ENCODE measurements around the gene DNAH12.

Gene DNAH12

GRCh38 chr3:57252404-57252803 is 291.7 kb downstream of the DNAH12 start:
- no peak for TF ChIP-seq CTCF (IDR thresholded peaks at IDR 0.05)
- H3K27ac ChIP-seq = no peak overlapping the region
- H3K4me3 ChIP-seq = no peak overlapping the region
- no peak for DNase-seq (ENCODE audit: low spot score)

GRCh38 chr3:57244946-57245345 is 299.2 kb downstream of the DNAH12 start:
- TF ChIP-seq CTCF (IDR thresholded peaks at IDR 0.05) = no peak
- no peak for DNase-seq (ENCODE audit: low spot score)
- H3K27ac ChIP-seq = no peak overlapping the region
- no peak overlapping the region for H3K4me3 ChIP-seq
